Measurements from ENCODE around the gene SLC27A4. TPM values are rescaled to one million over a fixed set of nuclear protein-coding genes. Genes with fewer than 3 reads are reported as not detected.
A peak's percentile ranks its signal among the peaks of the same experiment; 100 is the strongest.

Gene SLC27A4
- total RNA-seq, 1 donor from 2014 or later: 22.4 TPM

DNA sequence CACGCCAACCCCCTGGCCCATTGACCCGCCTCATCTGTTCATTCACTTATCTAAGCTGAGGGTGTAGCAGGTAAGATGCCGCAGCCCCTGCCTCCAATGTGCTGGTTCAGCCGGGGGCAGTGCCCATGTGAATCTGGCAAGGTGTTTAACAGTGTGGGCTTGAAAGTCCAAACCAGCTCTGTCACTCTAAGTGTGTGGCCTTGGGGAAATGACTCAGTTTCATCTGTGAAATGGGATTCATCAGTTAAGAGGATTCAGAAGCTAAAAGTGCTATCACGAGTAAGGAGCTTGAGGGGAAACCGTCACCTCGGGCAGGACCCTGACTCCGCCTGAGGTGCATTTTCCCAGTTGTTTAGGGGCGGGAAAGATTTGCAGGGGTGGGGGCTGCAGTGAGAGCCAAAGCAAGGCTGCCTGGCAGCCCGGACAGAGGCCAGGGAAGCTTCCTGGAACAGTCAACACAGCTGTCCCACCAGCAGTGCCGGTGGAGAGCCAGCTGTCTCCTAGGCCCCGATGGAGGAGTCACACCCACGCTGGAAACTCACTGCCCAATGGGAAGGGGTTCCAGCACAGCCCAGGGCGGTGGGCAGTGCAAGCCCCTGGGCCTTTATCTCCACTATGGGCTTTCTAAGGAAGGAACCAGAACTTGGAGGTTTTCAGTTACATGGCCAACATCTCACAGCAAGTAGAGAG is 21.1 kb downstream of the SLC27A4 start:
- no peak for DNase-seq (ENCODE audit: low spot score in 2 of 2)
- no peak for FAIRE-seq

DNA sequence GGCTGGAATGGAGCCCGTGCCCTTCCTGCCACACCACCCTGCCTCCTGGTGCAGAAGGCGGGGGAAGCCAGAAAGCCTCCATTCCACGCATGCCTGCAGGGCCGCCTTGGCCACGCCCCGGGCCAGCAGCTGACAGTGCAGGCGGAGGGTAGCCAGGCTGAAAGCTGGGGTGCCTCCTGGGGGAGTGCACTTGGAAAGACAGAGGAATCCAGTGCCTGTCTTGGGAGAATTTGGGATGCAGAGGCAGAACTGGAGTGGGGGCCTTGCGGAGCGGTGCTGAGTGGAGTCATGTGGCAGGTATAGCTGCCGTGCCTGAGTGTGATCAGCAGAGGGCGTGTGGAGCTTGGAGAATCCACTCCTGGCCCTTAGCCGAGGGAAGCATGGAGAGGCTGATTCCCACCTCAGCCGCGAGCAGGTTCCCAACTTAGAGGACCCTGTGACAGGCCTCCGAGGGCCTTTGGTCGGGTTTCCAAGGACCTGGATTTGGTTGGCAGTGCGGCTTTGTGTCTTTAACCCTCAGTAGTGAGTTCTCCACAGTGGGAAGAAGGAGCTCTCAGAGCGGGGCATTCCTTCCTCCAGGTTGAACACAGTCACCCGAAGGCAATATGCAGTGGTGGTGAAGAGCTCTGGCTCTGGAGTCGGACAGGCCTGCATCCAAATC is 21.8 kb downstream of the SLC27A4 start:
- DNase-seq (ENCODE audit: low spot score in 2 of 2) (peak; percentile 79 to 89), FAIRE-seq (no peak)

DNA sequence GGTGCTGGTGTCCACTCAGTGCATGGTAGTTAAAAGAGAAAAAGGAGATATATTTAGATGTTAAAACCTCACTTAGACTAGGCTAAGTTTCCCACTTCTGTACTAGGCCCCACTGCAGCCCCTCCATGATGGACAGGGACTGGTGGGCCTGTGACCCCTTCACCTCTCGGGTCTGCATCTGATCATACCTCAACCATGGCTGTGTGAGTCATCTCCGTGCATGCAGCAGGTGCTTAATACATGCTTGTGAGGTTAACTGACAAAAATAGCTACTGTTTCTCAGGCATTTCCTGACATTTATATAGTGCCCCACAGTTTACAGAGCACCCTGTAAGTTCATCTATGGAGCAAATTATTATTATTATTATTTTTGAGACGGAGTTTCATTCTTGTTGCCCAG is 22.4 kb downstream of the SLC27A4 start:
- DNase-seq (ENCODE audit: low spot score in 2 of 2) (no peak), FAIRE-seq (no peak)

DNA sequence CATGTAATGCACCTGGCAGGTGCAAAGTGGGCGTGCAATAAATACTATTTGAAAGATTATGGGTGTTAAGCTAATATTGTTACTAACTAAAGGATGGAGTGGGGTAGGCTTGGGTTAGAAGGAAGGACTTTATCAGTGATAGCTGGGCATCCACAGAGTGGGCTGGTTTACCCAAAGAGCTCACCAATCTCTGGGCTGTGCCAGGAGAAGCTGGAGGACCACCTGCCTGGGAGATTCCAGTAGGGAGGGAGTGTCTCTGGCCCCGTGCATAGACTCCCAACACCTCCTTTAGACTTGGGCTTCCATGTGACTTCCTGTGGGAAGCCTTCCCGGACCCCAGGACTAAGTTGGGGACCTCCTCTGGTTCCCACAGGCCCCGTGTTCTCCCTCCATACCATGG is 25.2 kb downstream of the SLC27A4 start:
- no peak for DNase-seq (ENCODE audit: low spot score in 2 of 2)
- FAIRE-seq: no peak

DNA sequence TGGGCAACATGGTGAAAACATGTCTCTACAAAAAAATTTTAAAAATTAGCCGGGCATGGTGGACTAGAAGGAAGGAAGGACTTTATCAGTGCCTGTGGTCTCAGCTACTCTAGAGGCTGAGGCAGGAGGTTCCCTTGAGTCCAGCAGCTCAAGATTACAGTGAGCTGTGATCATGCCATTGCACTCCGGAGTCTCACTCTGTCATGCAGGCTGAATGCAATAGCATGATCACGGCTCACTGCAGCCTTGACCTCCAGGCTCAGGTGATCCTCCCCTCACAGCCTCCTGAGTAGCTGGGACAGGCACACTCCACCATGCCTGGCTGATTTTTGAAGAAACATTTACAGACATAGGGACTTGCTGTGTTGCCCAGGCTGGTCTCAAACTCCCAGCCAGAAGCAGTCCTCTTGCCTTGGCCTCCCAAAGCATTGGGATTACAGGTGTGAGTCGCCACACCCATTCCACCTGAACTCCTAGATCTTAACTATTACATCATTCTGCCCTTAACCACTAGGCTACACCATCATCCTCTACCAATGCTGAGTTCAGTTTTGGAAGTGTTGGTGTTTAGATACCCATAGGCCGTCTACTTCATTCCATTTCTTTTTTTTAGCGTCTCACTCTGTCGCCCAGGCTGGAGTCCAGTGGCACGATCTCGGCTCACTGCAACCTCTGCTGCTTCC is 28.8 kb downstream of the SLC27A4 start:
- no peak for DNase-seq (ENCODE audit: low spot score in 2 of 2)
- FAIRE-seq: no peak

DNA sequence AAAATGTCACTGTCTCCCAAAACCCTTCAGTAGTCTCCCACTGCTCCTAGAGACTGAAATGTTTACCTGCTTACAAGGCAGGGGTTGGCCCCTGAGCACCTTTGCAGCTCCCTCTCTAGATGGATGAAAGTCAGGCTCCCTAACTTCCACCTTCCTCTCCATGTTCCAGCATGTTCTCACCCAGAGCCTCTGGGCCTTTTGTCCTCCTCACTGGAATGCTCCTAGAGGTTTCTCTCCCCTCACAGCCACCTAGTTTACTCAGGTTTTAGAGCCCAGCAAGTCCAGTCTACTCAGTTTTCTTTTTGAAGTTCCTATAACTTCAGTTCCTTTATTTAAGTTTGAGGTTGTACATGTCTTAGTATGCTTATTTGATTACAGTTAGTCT is 30.0 kb downstream of the SLC27A4 start:
- FAIRE-seq: no peak
- DNase-seq (ENCODE audit: low spot score in 2 of 2): no peak

DNA sequence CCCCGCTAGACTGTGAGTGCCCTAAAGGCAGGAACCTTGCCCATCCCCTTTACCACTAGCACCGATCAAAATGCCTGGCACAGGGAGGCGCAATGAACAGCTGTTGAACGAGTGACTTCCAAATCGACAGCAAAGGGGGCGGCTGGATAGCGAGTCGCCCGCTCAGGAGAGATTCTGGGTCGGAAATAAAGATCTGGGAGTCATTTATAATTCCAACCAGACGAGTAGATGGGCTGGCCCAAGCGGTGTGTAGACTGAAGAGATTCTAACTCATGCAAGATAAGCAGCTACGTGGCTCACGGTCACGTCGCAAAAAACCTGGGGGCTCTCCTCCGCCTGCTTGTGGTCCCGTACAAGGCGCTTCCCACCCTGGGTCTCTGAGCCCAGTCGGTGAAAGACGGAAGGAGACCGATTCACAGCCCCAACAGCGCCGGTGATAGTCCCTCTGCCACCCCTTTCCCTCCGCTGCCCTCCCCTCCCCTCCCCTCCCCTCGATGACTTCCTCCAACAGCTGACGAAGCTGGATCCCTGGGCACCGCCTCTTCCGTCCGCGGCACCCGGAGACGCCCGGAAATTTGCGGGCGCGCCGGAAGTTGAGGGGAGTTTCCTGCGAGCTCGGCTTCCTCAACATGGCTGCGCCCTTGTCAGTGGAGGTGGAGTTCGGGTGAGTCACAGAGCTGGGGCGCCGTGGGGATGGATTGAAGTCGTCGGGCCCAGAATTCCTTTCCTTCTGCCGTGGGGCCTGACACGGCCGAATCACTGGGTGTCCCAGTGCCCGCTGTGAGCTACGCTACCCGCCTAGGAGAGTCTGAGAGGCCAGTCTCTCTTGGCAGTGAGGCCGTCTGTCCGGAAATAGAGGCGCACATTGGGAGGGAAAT is 30.7 kb downstream of the SLC27A4 start, which contains the start of gene URM1:
Gene URM1 (plus strand): TSS at position 623 of the 878 bp plus-strand sequence. CDS start 7 bp downstream, at position 630.
- no peak for FAIRE-seq
- peak; percentile 91 to 94 for DNase-seq (ENCODE audit: low spot score in 2 of 2)

DNA sequence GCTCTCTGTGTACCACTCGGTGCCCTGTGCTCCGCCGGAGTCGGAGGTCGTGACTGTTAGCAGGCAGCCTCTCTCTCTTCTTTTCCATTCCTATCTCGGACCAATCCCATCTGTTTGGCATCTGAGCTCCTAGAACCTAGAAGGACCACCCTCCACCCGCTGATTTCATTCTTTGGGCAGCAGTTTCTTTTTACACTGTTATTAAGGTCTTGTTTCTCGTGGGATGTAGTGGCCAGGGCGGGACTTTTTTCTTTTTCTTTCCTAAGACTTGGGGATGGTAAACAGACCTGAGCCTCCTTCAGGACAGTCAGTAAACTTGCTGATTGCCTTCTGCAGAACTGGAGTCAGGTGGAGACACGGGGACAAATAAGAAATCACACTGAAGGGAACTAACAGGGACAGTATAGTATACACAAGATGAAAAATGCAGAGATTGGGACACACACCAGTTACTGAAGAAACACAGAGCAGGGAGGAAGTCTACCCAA is 31.3 kb downstream of the SLC27A4 start:
- no peak for FAIRE-seq

DNA sequence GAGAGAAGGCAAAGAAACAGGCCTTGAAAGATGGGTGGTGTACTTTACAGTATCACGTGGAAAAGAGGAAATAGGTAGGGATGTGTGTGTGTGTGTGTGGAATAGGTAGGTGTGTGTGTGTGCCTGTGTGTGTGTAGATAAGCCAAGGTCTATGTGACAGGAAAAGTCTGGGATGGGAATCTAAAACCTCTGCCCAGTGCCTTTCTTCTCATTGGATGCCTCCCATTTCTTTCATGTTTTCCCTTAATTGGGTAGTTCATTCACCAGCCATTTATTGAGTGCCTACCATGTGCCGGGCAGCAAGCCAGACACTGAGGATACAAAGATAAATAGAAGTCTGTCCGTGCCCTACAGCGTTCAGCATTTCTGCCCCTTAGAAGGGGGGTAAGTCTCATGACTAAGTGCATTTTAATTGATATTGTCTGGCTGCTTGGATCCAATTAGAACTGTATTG is 31.9 kb downstream of the SLC27A4 start:
- DNase-seq (ENCODE audit: low spot score in 2 of 2): no peak
- no peak for FAIRE-seq

More for the DNA sequence above, 31.3 kb downstream of the SLC27A4 start:
- no peak for DNase-seq (ENCODE audit: low spot score in 2 of 2)

DNA sequence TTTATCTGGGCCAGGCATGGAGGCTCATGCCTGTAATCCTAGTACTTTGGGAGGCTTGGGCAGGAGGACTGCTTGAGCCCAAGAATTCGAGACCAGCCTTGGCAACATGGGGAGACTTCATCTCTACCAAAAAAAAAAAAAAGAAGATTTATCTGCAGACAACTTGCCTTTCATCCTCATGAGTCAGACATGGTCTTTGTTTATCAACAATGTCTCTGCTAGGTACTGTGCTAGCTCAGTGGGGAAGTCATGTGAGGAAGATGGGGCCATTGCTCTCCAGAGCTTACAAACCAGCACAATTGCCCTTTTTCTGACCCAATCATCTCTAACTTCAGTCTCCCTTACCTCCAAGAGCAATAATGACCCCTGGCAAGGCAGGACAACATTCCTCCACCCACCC is 32.5 kb downstream of the SLC27A4 start:
- FAIRE-seq: no peak
- DNase-seq (ENCODE audit: low spot score in 2 of 2): no peak

DNA sequence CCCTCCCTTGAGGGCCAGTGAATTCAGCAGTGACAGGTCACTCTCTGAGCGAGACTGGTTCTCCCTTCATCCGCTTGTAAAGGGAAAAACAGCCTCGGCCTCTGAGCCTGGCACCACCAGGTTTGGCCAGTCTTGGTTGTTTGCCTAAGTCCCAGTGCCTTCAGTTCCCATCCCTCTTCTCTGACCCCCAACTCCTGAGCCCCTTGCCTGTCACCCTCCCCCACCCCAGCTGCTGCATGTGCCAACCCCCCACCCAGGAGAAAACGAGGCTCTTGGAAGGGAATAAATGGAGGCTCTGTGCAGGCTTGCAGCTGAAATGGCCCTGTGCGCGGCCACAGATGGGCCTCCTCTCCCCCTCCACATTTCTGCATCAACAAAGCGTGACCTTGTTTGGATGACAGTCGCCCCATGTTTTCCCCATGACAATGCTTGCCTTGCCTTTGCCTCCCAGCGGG is 33.9 kb downstream of the SLC27A4 start:
- FAIRE-seq: no peak
- peak in 1 of 2 donors; percentile 52 for DNase-seq (ENCODE audit: low spot score in 2 of 2)

DNA sequence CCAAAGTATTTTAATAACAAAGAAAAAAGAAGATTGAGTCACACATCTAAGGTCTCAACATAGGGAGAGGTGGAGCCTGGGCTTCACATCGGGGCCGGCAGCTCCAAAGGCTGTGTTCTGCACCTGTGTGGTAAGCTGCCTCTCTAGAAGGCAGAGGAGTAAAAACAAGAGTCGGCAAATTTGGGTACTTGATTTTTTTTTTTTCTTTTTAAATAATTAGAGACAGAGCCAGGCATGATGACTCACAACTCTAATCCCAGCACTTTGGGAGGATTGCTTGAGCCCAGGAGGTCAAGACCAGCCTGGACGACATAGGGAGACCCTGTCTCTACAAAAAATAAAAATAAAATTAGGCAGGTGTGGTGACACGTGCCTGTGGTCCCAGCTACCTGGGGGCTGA is 35.5 kb downstream of the SLC27A4 start:
- no peak for FAIRE-seq
- no peak for DNase-seq (ENCODE audit: low spot score in 2 of 2)

DNA sequence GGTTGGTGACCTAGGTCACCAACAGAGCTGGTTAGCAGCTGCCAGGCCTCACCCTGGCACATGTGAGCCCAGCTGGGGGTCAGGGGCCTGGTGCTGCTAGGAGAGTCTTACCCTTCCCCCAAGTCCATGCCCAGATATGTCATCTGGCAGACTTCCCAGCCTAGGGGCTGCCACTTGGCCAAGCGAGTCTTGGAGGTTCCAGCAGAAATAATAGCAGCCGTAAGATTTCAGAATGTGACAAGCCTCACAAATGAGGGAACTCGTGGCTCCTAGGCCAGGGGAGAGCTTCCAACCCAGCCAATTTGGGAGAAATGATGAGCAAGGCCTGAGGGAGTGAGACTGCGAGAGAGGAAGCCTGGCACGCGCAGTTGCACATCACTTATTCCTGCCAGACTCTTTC is 41.9 kb downstream of the SLC27A4 start:
- DNase-seq (ENCODE audit: low spot score in 2 of 2) (no peak), FAIRE-seq (no peak)

DNA sequence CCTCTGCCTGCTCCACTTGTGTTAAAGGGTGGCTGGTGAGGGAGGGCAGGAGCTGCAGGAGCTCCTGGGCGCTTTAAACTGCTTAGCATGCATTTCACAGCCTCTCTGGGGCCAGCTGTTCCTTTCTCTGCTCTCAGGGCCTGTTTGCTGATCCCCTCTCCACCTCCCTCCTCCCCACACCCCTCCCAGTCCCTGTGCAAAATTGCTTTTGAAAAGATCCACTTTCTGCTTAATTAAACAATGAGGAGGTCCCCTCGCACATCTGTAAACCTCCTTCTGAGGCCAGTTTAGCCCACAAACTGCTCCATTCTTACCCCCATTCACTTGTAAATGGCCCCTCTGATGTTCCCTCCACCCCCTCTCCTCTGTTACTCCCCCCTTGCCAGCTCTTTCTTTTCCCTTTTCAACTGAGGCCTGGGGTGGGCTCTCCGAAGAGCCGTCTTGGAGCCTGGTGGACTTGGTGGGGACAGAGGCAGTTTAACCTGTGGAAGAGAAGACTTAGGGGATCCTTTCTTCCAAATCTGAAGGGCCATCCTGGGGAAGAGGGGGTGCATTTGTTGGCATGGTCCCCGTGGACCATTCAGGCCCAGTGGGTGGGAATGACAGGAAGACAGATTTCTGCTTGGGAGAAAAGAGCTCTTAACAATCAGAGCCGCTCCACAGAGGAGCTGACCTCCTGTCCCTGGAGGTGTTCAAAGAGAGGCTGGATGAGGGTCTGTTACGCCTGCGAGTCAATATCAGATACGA is 42.9 kb downstream of the SLC27A4 start:
- FAIRE-seq (no peak), DNase-seq (ENCODE audit: low spot score in 2 of 2) (no peak)

DNA sequence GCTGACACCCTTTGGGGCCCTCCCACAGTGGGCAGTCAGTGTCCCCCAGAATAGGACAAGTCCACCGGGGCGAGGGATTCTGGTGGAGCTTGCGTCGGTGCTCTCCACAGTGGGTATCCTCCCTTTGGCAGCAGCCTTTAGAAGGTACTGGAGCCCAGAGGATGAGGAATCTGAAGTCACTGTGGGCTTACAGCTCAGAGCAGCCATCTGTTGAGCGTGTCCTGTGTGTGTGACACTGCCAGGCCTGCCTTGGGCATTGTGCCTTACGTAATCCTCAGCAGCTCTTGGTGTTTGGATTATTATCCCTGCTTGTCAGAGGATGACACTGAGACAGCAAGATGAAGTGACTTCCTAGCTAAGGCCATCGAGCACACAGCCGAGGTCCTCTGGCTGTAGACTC is 43.5 kb downstream of the SLC27A4 start:
- DNase-seq (ENCODE audit: low spot score in 2 of 2): no peak

DNA sequence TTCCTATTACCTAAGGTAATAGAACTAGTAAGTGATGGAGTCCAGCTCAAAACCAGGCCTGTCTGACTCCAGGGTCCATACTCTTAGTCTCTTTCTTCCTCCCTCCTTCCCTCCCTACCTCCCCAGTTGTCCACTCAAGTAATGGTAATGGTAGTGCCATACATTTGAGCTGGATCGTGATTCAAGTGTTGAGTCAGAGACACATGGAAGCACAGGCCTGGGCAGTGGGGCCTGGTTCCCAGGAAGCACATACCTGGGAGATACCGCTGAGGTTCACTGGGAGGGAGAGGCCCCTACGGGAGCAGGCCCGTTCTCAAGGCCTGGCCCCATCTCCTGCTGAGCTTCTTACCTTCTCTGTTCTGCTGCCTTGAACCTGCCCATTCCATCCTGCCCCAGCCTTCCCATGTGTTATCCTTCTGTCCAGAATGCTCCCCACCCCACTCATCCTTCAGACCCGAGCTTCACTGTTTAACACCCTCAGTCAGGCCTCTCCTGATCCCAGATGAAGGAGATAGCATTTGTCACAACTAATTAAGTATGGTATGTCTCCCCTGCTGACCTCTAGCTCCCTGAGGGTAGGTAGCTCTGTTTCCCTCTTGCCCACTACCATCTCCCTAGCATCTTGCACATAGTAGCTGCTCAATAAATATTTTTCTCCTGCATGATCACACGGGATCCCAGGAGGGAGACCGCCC is 44.6 kb downstream of the SLC27A4 start:
- FAIRE-seq (no peak), DNase-seq (ENCODE audit: low spot score in 2 of 2) (no peak)

More for the DNA sequence above, 43.5 kb downstream of the SLC27A4 start:
- FAIRE-seq: no peak

DNA sequence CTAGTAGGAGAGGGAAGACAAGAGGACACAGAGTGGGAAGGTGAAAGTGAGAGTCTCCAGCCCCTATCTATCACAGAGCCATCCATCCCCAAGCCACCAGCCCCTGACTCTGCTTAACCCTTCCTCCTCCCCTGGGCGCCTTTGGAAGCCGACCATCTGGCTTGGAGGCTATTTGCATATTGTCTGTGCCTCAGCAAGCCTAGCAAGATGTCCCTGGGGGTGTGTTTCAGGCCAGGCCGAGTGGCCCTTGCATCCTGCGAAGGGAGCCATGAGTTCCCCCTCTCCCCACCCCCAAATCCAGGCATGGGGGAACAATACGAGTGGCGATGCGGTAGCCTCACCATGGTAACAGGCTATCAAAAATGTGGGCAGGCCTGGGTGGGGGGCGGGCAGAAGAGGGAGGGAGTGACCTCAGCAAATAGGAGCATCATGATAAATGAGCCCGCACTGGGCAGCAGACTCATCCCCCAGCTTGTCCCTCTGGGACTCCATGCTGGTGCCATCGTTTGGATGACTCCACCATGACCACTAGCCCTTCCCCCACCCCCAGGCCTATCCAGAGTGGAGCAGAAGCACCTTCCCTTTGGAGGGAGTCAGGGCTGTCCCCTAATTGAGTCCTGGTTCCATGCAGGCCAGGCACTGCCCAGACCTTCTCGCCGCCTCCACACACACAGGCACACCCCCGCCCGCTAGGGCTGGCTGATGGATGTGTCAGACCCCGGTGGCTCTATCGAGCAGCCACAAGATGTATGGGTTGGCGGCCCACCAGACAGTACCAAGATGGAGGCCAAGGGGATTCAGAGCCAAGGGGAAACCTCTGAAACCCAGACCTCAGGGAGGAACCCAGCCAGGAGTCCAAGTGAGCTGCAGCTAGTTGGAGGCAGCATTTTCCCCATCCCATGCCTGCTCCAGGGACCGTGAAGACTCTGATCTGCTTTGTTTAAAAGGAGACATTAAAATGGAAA is 45.5 kb downstream of the SLC27A4 start:
- no peak for FAIRE-seq
- no peak for DNase-seq (ENCODE audit: low spot score in 2 of 2)

DNA sequence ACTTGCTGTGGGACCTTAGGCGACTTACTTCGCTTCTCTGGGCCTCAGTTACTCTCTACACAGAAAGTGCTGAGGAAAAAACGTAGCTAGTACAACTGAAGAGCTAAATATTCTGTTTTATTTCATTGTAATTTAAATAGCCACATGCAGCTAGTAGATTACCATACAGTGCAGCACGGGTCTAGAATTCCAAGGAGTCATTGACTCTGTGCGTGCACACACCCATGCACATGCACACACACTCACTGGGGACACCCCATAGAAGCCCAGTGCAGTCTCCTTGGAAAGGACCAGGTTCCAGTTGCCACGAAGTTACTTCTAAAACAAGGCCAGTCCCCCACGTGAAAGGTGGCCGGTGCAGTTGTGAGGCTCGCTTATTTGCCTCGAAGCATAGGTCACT is 47.8 kb downstream of the SLC27A4 start:
- no peak for FAIRE-seq

More for the DNA sequence above, 47.8 kb downstream of the SLC27A4 start:
- DNase-seq (ENCODE audit: low spot score in 2 of 2): no peak
